Measurements from ENCODE around the gene INSYN1. TPM values are rescaled to one million over a fixed set of nuclear protein-coding genes. Genes with fewer than 3 reads are reported as not detected.
"Not testable (repeated sequence)": the region's sequence is repeated elsewhere in the genome, so short reads cannot be mapped to it uniquely, and the experiment has no call there.

The INSYN1 gene
- total RNA-seq, 2 experiments from 2014 or later: not detected

DNA sequence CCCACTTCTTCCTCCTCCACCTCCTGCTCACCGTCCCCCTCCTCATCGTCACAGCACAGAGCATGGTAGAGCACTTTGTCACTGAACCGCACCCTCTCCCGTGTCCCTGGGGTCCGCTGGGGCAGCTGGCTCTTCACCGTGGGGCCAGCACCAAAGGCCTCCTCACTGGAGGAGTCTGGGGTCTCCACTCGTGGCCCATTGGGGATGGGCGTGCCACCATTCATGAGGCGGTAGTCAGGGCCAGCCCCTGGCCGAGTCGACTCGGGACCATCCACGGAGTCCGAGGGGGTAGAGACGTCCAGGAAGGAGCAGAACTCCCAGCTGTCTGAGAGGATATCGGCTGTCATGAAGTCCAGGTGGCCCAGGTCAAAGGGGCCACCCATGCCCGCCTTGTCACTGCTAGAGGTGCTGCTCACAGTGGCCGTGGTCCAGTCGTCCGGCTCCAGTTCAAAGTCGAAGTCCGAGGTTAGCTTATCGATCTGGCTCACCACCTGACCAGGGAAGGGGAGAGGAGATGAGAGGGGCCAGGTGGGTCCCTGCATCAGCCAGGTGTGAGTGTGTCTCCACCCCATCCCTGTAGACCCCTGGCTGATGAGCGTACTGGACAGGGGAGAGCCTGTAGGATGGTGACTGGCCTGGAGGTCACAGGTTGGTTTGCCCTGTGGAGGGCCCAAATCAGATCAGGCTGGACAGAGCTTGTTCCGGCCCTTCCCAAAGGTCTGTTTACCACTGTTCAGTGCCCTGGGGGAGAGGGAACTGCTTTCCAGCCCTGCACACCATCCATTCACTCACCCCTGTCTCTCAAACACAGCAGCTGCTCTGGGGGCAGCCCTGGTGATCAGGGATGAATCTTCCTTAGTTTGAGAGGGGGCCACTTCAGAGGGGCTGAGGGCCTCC is 12.8 kb downstream of the INSYN1 start:
- DNase-seq: no peak
- CTCF ChIA-PET: no interaction called here
- no peaks in the 10 kb centered on the region for H3K36me3 Mint-ChIP-seq (ENCODE audit: low read depth)
- no peaks in the 10 kb centered on the region for H3K4me1 Mint-ChIP-seq (ENCODE audit: low read depth)
- H3K4me3 Mint-ChIP-seq: no peak overlapping the region
- H3K27ac Mint-ChIP-seq: no peak overlapping the region
- no peaks in the 10 kb centered on the region for H3K9me3 Mint-ChIP-seq
- peaks cover 2% of the 10 kb centered on the region for H3K27me3 Mint-ChIP-seq (ENCODE audit: low read depth)
- intact Hi-C loops (cut with micrococcal nuclease): no loop called here

DNA sequence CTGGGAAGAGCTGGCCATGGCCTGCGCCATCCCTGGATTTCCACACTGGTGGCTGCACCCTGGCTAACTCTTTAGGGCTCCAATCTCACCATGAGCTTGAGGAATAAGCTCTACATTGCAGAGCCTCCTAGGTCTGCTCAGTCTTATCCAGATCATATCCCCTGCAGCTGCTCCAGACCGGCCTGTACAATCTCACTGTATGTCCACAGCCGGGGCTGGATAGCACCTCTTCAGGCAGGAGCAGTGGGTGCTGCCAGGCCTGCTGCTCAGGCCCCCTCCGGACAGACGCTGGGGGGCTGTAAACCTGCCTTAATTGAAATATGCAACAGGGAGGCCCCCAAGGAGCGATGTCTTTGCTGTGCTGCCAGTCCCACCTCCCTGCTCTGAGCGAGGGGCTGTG is 15.6 kb downstream of the INSYN1 start:
- CTCF ChIA-PET: no interaction called here
- peaks cover 2% of the 10 kb centered on the region for H3K27me3 Mint-ChIP-seq (ENCODE audit: low read depth)
- H3K9me3 Mint-ChIP-seq: no peaks in the 10 kb centered on the region
- H3K36me3 Mint-ChIP-seq (ENCODE audit: low read depth): no peaks in the 10 kb centered on the region
- intact Hi-C loops (cut with micrococcal nuclease): no loop called here
- no peak overlapping the region for H3K4me3 Mint-ChIP-seq
- no peak overlapping the region for H3K27ac Mint-ChIP-seq
- no peak for DNase-seq
- no peaks in the 10 kb centered on the region for H3K4me1 Mint-ChIP-seq (ENCODE audit: low read depth)

DNA sequence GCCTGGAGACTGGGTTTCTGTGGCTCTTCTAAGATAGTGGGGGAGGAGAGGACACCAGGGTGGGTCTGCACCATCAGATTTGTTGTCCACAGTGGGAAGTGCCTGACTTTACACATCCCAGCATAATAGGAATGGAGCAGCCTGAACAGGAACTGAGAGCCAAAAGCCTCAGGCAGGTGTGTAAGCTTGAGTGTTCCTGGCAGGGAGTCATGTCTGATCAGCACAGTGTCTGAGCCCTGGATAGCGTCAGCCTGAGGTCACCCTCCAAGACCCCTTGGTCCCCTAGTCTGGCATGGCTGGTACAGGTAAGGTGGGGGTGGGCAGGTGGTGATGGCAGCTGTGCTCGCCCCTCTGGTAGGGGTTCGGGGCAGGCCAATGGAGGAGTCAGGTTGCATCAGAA is 20.2 kb downstream of the INSYN1 start:
- CTCF ChIA-PET: interaction anchor here (0.6 kb wide), 1 partner anchor 473 kb away, joined by 7 read pairs; no protein-coding TSS in a partner anchor
- no peaks in the 10 kb centered on the region for H3K9me3 Mint-ChIP-seq

DNA sequence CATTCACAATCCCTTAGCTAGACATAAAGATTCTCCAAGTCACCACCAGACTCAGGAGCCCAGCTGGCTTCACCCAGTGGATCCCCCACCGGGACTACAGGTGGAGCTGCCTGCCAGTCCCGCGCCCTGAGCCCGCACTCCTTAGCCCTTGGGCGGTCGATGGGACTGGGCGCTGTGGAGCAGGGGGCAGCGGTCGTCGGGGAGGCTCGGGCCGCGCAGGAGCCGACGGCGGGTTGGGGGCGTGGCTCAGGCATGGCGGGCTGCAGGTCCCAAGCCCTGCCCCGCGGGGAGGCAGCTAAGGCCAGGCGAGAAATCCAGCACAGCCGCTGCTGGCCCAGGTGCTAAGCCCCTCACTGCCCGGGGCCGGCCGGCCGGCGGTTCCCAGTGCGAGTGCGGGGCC is 21.1 kb downstream of the INSYN1 start:
- not testable (repeated sequence) for H3K4me1 Mint-ChIP-seq (ENCODE audit: low read depth)
- CTCF ChIA-PET: interaction anchor here (0.6 kb wide), 1 partner anchor 84 kb away, joined by 3 read pairs; no protein-coding TSS in a partner anchor

More for the DNA sequence above, 20.2 kb downstream of the INSYN1 start:
- Mint-ChIP-seq H3K27me3 (ENCODE audit: low read depth) (peaks cover 2% of the 10 kb centered on the region), H3K36me3 (ENCODE audit: low read depth) (no peaks in the 10 kb centered on the region), H3K4me3 (no peak overlapping the region), H3K27ac (no peak overlapping the region), H3K4me1 (ENCODE audit: low read depth) (no peaks in the 10 kb centered on the region)
- DNase-seq: no peak
- intact Hi-C loops (cut with micrococcal nuclease): no loop called here

DNA sequence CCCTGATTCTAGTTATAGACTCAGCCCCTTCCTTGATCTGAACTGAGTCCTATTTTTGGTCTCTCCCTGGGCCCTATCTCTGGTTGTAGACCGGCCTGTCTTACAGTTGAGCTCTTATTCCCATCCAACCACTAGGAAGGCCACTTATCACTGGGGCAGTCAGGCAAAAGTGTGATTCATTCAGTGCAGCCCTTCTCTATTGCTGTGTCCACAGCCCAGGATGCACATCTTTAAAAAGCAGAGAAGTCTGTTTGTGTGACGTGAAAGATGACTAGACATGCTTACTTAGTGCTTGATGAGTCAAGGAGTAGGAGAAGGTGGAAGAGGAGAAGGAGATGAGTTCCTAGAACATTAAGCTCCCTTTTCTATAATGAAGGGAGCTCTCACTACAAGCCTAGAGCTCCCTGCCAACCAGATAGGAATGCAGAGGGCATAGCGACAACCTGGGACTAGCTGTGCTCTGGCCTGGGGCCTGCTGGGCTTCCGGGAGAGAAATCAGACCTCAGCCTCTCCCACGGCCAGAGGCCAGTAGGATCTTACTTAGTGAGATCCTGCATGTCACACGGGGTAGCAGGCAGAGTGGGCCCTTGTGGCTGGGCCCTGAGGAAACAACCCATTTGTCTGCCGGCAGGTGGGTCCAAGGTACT is 25.7 kb downstream of the INSYN1 start:
- CTCF ChIA-PET: no interaction called here
- no peak for DNase-seq
- no peak overlapping the region for H3K27ac Mint-ChIP-seq
- H3K4me1 Mint-ChIP-seq (ENCODE audit: low read depth): no peaks in the 10 kb centered on the region
- intact Hi-C loops (cut with micrococcal nuclease): no loop called here
- no peaks in the 10 kb centered on the region for H3K36me3 Mint-ChIP-seq (ENCODE audit: low read depth)
- no peak overlapping the region for H3K4me3 Mint-ChIP-seq
- H3K27me3 Mint-ChIP-seq (ENCODE audit: low read depth): no peaks in the 10 kb centered on the region
- no peaks in the 10 kb centered on the region for H3K9me3 Mint-ChIP-seq

More for the DNA sequence above, 21.1 kb downstream of the INSYN1 start:
- H3K4me3 Mint-ChIP-seq; DNase-seq; H3K27me3 Mint-ChIP-seq (ENCODE audit: low read depth); H3K36me3 Mint-ChIP-seq (ENCODE audit: low read depth); intact Hi-C loops (cut with micrococcal nuclease); H3K9me3 Mint-ChIP-seq; H3K27ac Mint-ChIP-seq: not testable (repeated sequence)

DNA sequence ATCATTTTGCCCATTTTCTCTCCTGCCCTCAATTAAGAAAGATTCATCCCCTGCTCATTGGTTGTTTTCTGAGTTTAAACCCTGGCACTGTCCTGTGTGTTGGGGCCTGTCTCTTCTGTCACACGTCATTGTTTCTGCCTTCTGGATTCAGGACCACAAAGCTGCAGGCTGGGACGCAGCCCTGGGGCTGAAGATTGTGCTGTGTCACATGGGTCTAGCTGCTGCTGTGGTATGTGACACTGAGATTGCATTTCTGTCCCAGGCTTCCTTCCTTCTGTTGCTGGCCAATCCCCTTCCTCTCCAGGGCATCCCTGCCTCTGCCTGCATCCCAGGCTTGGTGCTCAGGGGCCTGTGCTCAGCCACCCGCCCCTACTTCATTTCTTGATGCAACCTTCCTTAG is 28.9 kb downstream of the INSYN1 start:
- Mint-ChIP-seq H3K9me3 (no peaks in the 10 kb centered on the region), H3K27me3 (ENCODE audit: low read depth) (no peaks in the 10 kb centered on the region), H3K36me3 (ENCODE audit: low read depth) (no peaks in the 10 kb centered on the region), H3K27ac (no peak overlapping the region), H3K4me1 (ENCODE audit: low read depth) (no peaks in the 10 kb centered on the region), H3K4me3 (no peak overlapping the region)
- no peak for DNase-seq
- intact Hi-C loops (cut with micrococcal nuclease): no loop called here
- CTCF ChIA-PET: no interaction called here

DNA sequence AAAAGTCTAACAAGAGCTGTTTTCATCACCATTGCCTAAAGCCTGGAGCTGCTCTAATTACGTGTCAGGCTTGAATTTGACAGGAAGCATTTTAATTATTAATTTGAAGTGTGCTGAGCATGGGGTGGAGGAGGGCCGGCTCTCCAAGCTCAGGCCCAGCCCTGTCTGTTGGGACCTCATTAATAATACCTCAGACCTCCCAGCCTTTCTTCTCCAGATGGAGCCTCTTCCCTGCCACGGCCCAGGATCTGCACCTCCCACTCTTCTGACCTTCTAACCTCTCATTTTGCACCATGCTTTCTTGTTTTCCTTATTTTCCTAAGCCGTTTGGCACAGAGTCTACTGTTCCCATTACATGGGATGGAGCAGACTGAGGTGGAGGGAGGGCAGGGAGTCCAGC is 30.0 kb downstream of the INSYN1 start:
- H3K27ac Mint-ChIP-seq: no peak overlapping the region
- intact Hi-C loops (cut with micrococcal nuclease): no loop called here
- CTCF ChIA-PET: interaction anchor here (2.0 kb wide), 1 partner anchor 18 kb away, joined by 5 read pairs; no protein-coding TSS in a partner anchor
- no peaks in the 10 kb centered on the region for H3K27me3 Mint-ChIP-seq (ENCODE audit: low read depth)
- DNase-seq: no peak
- H3K4me1 Mint-ChIP-seq (ENCODE audit: low read depth): no peaks in the 10 kb centered on the region
- no peaks in the 10 kb centered on the region for H3K36me3 Mint-ChIP-seq (ENCODE audit: low read depth)
- no peaks in the 10 kb centered on the region for H3K9me3 Mint-ChIP-seq
- no peak overlapping the region for H3K4me3 Mint-ChIP-seq

DNA sequence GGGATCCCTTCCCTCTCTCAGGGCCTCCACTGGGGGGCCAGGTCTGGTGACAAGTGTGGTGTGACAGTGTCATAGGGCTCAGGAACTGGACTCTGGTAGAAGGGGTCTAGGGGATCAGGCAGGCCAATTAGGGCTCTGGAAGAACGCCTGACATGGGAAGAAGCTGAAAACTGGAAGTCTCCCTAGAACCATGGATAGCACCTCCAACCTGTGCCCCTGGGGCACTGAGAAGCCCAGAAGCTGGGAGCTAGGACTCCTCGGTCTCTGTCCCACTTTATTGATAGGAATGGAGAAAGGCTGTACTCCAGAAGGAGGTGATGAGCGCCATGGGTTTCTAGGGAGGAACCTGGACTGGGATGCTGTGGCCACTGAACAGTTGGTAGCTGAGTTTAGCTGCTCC is 30.7 kb downstream of the INSYN1 start:
- intact Hi-C loops (cut with micrococcal nuclease): no loop called here
- H3K4me1 Mint-ChIP-seq (ENCODE audit: low read depth): no peaks in the 10 kb centered on the region
- no peaks in the 10 kb centered on the region for H3K27me3 Mint-ChIP-seq (ENCODE audit: low read depth)
- H3K36me3 Mint-ChIP-seq (ENCODE audit: low read depth): no peaks in the 10 kb centered on the region
- DNase-seq: no peak
- H3K9me3 Mint-ChIP-seq: no peaks in the 10 kb centered on the region
- no peak overlapping the region for H3K4me3 Mint-ChIP-seq
- no peak overlapping the region for H3K27ac Mint-ChIP-seq
- CTCF ChIA-PET: interaction anchor here (1.1 to 2.0 kb wide), 2 partner anchors 17 to 86 kb away, joined by 3 to 5 read pairs; no protein-coding TSS in a partner anchor

DNA sequence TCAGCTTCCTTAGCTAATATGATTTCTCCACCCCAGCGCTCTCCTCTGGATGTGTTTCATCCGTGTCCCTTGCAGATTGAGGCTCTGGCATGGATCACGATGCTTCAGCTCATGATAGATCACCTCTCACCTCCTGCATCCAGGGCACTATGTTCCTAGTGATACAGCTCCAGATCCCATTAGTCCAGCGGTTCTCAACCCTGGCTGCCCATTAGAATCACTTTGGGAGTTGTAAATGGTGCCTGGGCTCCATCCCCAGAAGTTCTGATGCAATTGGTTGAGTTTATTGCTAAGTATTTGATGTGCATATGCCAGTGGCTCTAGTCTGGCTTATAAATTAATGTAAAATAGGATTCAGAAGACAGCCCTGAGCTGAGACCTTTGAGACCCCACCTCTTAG is 34.5 kb downstream of the INSYN1 start:
- Mint-ChIP-seq H3K4me3 (no peak overlapping the region), H3K27ac (no peak overlapping the region), H3K36me3 (ENCODE audit: low read depth) (no peaks in the 10 kb centered on the region), H3K9me3 (no peaks in the 10 kb centered on the region), H3K27me3 (ENCODE audit: low read depth) (no peaks in the 10 kb centered on the region), H3K4me1 (ENCODE audit: low read depth) (no peaks in the 10 kb centered on the region)
- intact Hi-C loops (cut with micrococcal nuclease): no loop called here
- CTCF ChIA-PET: interaction anchor here (0.6 to 0.9 kb wide), 4 partner anchors 13 to 120 kb away, joined by 3 read pairs; no protein-coding TSS in a partner anchor
- DNase-seq: no peak

DNA sequence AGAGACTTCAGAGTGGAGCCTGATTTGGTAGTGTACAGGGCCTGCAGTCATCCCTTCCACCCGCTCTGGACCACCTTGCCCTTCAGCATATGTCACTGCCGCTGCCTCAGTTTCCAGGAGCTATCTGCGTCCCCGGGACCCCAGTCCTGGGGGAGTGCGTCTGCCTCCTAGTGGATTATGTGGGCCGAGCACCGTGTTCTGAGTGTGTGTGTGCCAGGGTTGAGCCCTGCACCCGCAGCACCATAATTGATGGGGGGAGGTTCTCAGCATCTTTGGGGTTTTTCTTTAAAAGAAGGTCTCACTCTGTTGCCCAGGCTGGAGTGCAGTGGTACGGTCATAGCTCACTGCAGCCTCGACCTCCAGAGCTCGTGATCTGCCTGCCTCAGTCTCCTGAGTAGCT is 35.3 kb downstream of the INSYN1 start:
- intact Hi-C loops (cut with micrococcal nuclease): no loop called here
- no peaks in the 10 kb centered on the region for H3K4me1 Mint-ChIP-seq (ENCODE audit: low read depth)
- no peak overlapping the region for H3K27ac Mint-ChIP-seq
- H3K9me3 Mint-ChIP-seq: no peaks in the 10 kb centered on the region
- H3K27me3 Mint-ChIP-seq (ENCODE audit: low read depth): no peaks in the 10 kb centered on the region
- no peaks in the 10 kb centered on the region for H3K36me3 Mint-ChIP-seq (ENCODE audit: low read depth)
- CTCF ChIA-PET: interaction anchor here (0.8 to 0.9 kb wide), 3 partner anchors 12 to 83 kb away, joined by 3 read pairs; no protein-coding TSS in a partner anchor
- no peak for DNase-seq
- no peak overlapping the region for H3K4me3 Mint-ChIP-seq

DNA sequence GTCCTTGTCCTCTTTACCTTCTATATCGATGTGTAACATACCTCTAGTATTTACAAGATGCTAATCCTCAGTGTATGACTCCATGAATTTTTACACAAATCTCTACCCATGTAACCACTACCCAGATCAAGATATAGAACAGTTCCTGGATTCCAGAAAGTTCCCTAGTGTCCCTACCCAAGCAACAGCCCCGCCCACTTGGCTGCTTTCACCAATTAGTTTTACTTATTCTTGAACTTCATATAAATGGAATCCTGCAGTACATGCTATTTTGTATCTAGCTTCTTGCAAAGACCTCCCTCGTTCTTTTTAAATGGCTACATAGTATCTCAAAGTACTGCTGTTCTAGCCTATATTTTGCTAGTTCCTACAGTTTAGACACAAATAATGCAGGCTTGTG is 35.9 kb downstream of the INSYN1 start:
- no peak overlapping the region for H3K27ac Mint-ChIP-seq
- H3K4me1 Mint-ChIP-seq (ENCODE audit: low read depth): no peaks in the 10 kb centered on the region
- intact Hi-C loops (cut with micrococcal nuclease): no loop called here
- H3K27me3 Mint-ChIP-seq (ENCODE audit: low read depth): no peaks in the 10 kb centered on the region
- no peak overlapping the region for H3K4me3 Mint-ChIP-seq
- DNase-seq: no peak
- CTCF ChIA-PET: interaction anchor here (0.9 kb wide), 1 partner anchor 12 kb away, joined by 3 read pairs; no protein-coding TSS in a partner anchor
- no peaks in the 10 kb centered on the region for H3K9me3 Mint-ChIP-seq
- H3K36me3 Mint-ChIP-seq (ENCODE audit: low read depth): no peaks in the 10 kb centered on the region

DNA sequence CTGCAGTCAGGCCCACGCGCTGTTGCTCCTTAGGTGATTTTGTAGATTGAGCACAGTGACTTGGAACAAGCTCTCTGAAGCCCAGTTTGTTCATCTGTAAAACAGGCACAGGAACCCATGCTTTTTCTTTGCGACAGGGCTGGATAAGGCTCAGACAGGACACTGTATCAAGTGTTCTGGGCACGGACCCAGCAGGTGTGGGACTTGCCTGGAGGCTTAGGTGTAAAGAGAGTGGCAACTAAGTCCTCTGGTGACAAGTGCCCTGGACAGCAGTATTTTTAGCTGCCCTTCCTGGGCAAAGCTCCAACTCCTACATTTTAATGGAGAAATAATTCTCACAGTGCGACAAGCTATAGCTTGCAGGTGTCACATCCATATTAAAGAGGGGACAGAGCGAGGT is 36.7 kb downstream of the INSYN1 start:
- Mint-ChIP-seq H3K4me1 (ENCODE audit: low read depth) (no peaks in the 10 kb centered on the region), H3K36me3 (ENCODE audit: low read depth) (no peaks in the 10 kb centered on the region), H3K9me3 (no peaks in the 10 kb centered on the region), H3K4me3 (no peak overlapping the region), H3K27ac (no peak overlapping the region), H3K27me3 (ENCODE audit: low read depth) (no peaks in the 10 kb centered on the region)
- CTCF ChIA-PET: interaction anchor here (1.1 kb wide), 1 partner anchor 80 kb away, joined by 4 read pairs; no protein-coding TSS in a partner anchor
- DNase-seq: no peak
- intact Hi-C loops (cut with micrococcal nuclease): no loop called here

Data from activated naive CD4-positive, alpha-beta T cell treated with anti-CD3 and anti-CD28 coated beads for 36 hours (primary cell).